H9 (cell line): ENCODE data around the gene GSTM1. TPM values are rescaled to one million over a fixed set of nuclear protein-coding genes. Genes with fewer than 3 reads are reported as not detected.

Experiments used
- DNase-seq: peaks from one replicate; pipeline ENCODE4 v3.0.0-alpha.2; 2017
- H2AFZ ChIP-seq: one replicate; pipeline ENCODE4 v1.6.1; 2013; ENCODE audit warnings: mild to moderate bottlenecking, low read length, control low read depth, moderate library complexity
- H2AK5ac ChIP-seq: 2 replicates; pipeline ENCODE4 v1.6.1; 2013; ENCODE audit warnings: low read length, control low read depth, mixed read lengths; ENCODE audit not compliant: insufficient read length
- H2BK120ac ChIP-seq: one replicate; pipeline ENCODE4 v1.6.1; 2013; ENCODE audit warnings: low read depth, mild to moderate bottlenecking, low read length, control low read depth, inconsistent platforms; ENCODE audit not compliant: poor library complexity, severe bottlenecking
- H2BK12ac ChIP-seq: 2 replicates; pipeline ENCODE4 v1.6.1; 2013; ENCODE audit warnings: low read length, control low read depth, mixed read lengths, low read depth; ENCODE audit not compliant: insufficient read length
- H2BK15ac ChIP-seq: 2 replicates; pipeline ENCODE4 v1.6.1; 2013; ENCODE audit warnings: low read depth, low read length, control low read depth
- H2BK20ac ChIP-seq: one replicate; pipeline ENCODE4 v1.6.1; 2013; ENCODE audit warnings: low read depth, mild to moderate bottlenecking, low read length, control low read depth, inconsistent platforms; ENCODE audit not compliant: poor library complexity, severe bottlenecking
- H2BK5ac ChIP-seq: 2 replicates; pipeline ENCODE4 v1.6.1; 2013; ENCODE audit warnings: low read length, control low read depth, mixed read lengths; ENCODE audit not compliant: insufficient read length
- H3K14ac ChIP-seq: 2 replicates; pipeline ENCODE4 v1.6.1; 2013; ENCODE audit warnings: low read length, control low read depth; ENCODE audit not compliant: insufficient read depth
- H3K18ac ChIP-seq: 2 replicates; pipeline ENCODE4 v1.6.1; 2013; ENCODE audit warnings: low read depth, mild to moderate bottlenecking, mixed read lengths, low read length, control low read depth; ENCODE audit not compliant: insufficient read length
- H3K23ac ChIP-seq: 2 replicates; pipeline ENCODE4 v1.6.1; 2013; ENCODE audit warnings: low read length, control low read depth, mixed read lengths, low read depth; ENCODE audit not compliant: insufficient read length
- H3K23me2 ChIP-seq: 2 replicates; pipeline ENCODE4 v1.6.1; 2013; ENCODE audit warnings: low read depth, mild to moderate bottlenecking, mixed read lengths, low read length, control low read depth; ENCODE audit not compliant: insufficient read length, poor library complexity, severe bottlenecking
- H3K27ac ChIP-seq: 2 replicates; pipeline ENCODE4 v1.5.1; 2013; ENCODE audit warnings: low read length, control low read depth, mixed read lengths, low read depth; ENCODE audit not compliant: insufficient read length
- H3K27me3 ChIP-seq: 2 replicates; pipeline ENCODE4 v1.6.1; 2013; ENCODE audit warnings: low read length, control low read depth, inconsistent platforms; ENCODE audit not compliant: insufficient read depth
- H3K4ac ChIP-seq: 2 replicates; pipeline ENCODE4 v1.6.1; 2013; ENCODE audit warnings: low read depth, mild to moderate bottlenecking, control low read depth, inconsistent platforms, low read length, moderate library complexity
- H3K4me1 ChIP-seq: 2 replicates; pipeline ENCODE4 v1.6.1; 2013; ENCODE audit warnings: low read length, control low read depth, inconsistent platforms; ENCODE audit not compliant: insufficient read depth
- H3K4me2 ChIP-seq: 2 replicates; pipeline ENCODE4 v1.6.1; 2013; ENCODE audit warnings: low read length, control low read depth, mixed read lengths; ENCODE audit not compliant: insufficient read length, insufficient read depth
- H3K56ac ChIP-seq: 2 replicates; pipeline ENCODE4 v1.6.1; 2013; ENCODE audit warnings: low read depth, mild to moderate bottlenecking, mixed read lengths, low read length, control low read depth; ENCODE audit not compliant: insufficient read length
- H3K79me1 ChIP-seq: 2 replicates; pipeline ENCODE4 v1.6.1; 2013; ENCODE audit warnings: low read depth, mild to moderate bottlenecking, moderate library complexity, low read length, control low read depth, inconsistent platforms; ENCODE audit not compliant: insufficient read depth, poor library complexity, severe bottlenecking
- H3K79me2 ChIP-seq: 2 replicates; pipeline ENCODE4 v1.6.1; 2013; ENCODE audit warnings: low read length, control low read depth, inconsistent platforms; ENCODE audit not compliant: insufficient read depth
- H3K9ac ChIP-seq: 2 replicates; pipeline ENCODE4 v1.6.1; 2013; ENCODE audit warnings: low read length, control low read depth, mixed read lengths; ENCODE audit not compliant: insufficient read length; ENCODE audit errors: extremely low read depth
- H3K9me3 ChIP-seq: one replicate; pipeline ENCODE4 v1.6.1; 2013; ENCODE audit warnings: low read depth, low read length, inconsistent platforms; ENCODE audit not compliant: control insufficient read depth
- H3T11ph ChIP-seq: one replicate; pipeline ENCODE4 v1.6.1; 2013; ENCODE audit warnings: mild to moderate bottlenecking, low read length, control low read depth, inconsistent platforms
- H4K20me1 ChIP-seq: one replicate; pipeline ENCODE4 v1.6.1; 2013; ENCODE audit not compliant: control insufficient read depth, insufficient read length, insufficient read depth
- H4K5ac ChIP-seq: 2 replicates; pipeline ENCODE4 v1.6.1; 2013; ENCODE audit warnings: low read depth, mild to moderate bottlenecking, mixed read lengths, low read length, control low read depth; ENCODE audit not compliant: insufficient read length
- H4K8ac ChIP-seq: replicated peaks from 2 replicates; pipeline ENCODE4 v1.6.1; 2013; ENCODE audit warnings: low read length, control low read depth, mixed read lengths, low read depth; ENCODE audit not compliant: insufficient read length
- H4K91ac ChIP-seq: 2 replicates; pipeline ENCODE4 v1.6.1; 2013; ENCODE audit warnings: low read depth, mild to moderate bottlenecking, moderate library complexity, mixed read lengths, low read length, control low read depth; ENCODE audit not compliant: insufficient read length
- H3K27ac Mint-ChIP-seq, 3 experiments: 2 replicates in 2 of 3; 3 replicates in 1 of 3; pipeline ENCODE4 v1.8.0; 2020 to 2021; ENCODE audit warnings: mixed read lengths in 3 of 3, mild to moderate bottlenecking in 1 of 3, moderate library complexity in 1 of 3
- H3K27me3 Mint-ChIP-seq: 2 replicates; pipeline ENCODE4 v1.8.0; 2021; ENCODE audit warnings: low read depth, mild to moderate bottlenecking, moderate library complexity, mixed read lengths
- H3K36me3 Mint-ChIP-seq, 3 experiments: 2 replicates in 2 of 3; 3 replicates in 1 of 3; pipeline ENCODE4 v1.8.0; 2020 to 2021; ENCODE audit warnings: low read depth in 3 of 3, mixed read lengths in 3 of 3; ENCODE audit not compliant: insufficient read depth in 1 of 3
- H3K4me1 Mint-ChIP-seq, 2 experiments: 2 replicates each; pipeline ENCODE4 v1.8.0; 2020; ENCODE audit warnings: mixed read lengths in 2 of 2
- H3K4me3 Mint-ChIP-seq, 2 experiments: 2 replicates in 1 of 2; 3 replicates in 1 of 2; pipeline ENCODE4 v1.8.0; 2020 to 2021; ENCODE audit warnings: mild to moderate bottlenecking in 2 of 2, mixed read lengths in 2 of 2, moderate library complexity in 1 of 2
- H3K9me3 Mint-ChIP-seq, 2 experiments: 2 replicates in 1 of 2; 3 replicates in 1 of 2; pipeline ENCODE4 v1.8.0; 2020; ENCODE audit warnings: mild to moderate bottlenecking in 2 of 2, mixed read lengths in 2 of 2, moderate library complexity in 1 of 2
- WGBS: extraction: QIAGEN DNeasy Blood & Tissue Kit; methylation state at CpG from one replicate; pipeline ENCODE4 v1.1.7; 2013; ENCODE audit warnings: missing lambda C conversion rate, low lambda C conversion rate, mixed read lengths; ENCODE audit not compliant: insufficient read length; ENCODE audit errors: extremely low coverage; 5-methylcytosine and 5-hydroxymethylcytosine counted together
- total RNA-seq: library from RNA; stranded (reverse); gene quantifications from 2 replicates; pipeline ENCODE4 v1.2.1, GENCODE V29; 2021
- TF ChIP-seq, protein P1 (sequence below): fragments of 200-600 bp; sonication (generic); conservative IDR thresholded peaks from 3 replicates; pipeline ENCODE4 v1.8.0; 2021; ENCODE audit warnings: antibody characterized with exemption, mild to moderate bottlenecking

GSTM1 gene
- total RNA-seq, 1 experiment from 2014 or later, result 19.5 TPM

DNA sequence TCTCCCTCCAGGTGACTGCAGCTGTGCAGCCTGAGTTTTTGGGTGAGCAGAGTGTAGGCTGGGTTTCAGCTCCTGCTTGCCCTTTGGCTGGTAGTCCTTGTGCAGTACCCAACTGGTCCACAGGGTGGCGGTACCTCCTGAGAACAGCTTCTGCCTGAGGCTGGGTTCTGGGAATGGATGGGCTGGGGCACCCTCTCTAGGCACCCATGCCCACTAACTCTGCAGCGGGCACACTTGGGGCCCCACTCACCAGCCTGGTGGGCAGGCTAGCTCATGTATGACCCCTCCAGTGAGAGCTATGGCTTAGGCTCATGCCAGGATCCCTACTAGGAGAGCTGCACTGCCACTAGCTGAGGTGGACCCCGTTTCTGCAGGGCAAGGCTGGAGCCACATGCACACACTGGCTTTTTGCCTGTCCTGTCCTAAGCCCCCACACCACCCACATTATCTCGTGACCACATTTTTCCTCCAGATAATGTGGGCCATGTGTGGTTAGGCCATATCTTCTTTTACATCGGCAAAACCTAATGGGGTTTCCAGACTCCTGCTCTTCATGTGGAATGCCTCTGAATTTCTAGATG, 47.2 kb upstream of the GSTM1 start:
- Histone ChIP-seq H2AFZ (no peak overlapping the region), H3K56ac (no peak overlapping the region), H3T11ph (no peak overlapping the region), H4K5ac (no peak overlapping the region), H3K4me2 (no peak overlapping the region), H2BK120ac (no peak overlapping the region), H4K20me1 (no peaks in the 10 kb centered on the region), H2AK5ac (no peak overlapping the region), H2BK5ac (no peak overlapping the region), H2BK20ac (no peak overlapping the region), H3K4me1 (peaks cover 7% of the 10 kb centered on the region; the same call in 1 of the 2 replicates), H3K27me3 (no peaks in the 10 kb centered on the region), H3K23me2 (no peaks in the 10 kb centered on the region), H3K18ac (no peak overlapping the region), H3K14ac (no peak overlapping the region), H3K23ac (no peak overlapping the region), H2BK15ac (no peak overlapping the region), H3K4ac (no peak overlapping the region), H3K9ac (no peak overlapping the region), H3K27ac (no peak overlapping the region), H4K8ac (no peak overlapping the region), H3K79me2 (no peaks in the 10 kb centered on the region), H3K79me1 (no peaks in the 10 kb centered on the region), H2BK12ac (no peak overlapping the region), H3K9me3 (no peaks in the 10 kb centered on the region), H4K91ac (no peak overlapping the region)
- Mint-ChIP-seq H3K27ac (peak overlapping the region in 1 of 3 experiments; percentile 60; a peak in 1 of 7 replicates), H3K36me3 (no peaks in the 10 kb centered on the region; a peak in 1 of 7 replicates), H3K4me3 (no peak overlapping the region), H3K4me1 (peaks cover 26 to 33% of the 10 kb centered on the region in 2 experiments), H3K27me3 (peaks cover 11% of the 10 kb centered on the region), H3K9me3 (peaks cover 0 to 1% of the 10 kb centered on the region in 2 experiments; a peak in 1 of 5 replicates)
- no CpG with 5 or more reads among the region's 5 CpGs for WGBS
- DNase-seq, result peak; percentile 88
- TF ChIP-seq, protein P1, sequence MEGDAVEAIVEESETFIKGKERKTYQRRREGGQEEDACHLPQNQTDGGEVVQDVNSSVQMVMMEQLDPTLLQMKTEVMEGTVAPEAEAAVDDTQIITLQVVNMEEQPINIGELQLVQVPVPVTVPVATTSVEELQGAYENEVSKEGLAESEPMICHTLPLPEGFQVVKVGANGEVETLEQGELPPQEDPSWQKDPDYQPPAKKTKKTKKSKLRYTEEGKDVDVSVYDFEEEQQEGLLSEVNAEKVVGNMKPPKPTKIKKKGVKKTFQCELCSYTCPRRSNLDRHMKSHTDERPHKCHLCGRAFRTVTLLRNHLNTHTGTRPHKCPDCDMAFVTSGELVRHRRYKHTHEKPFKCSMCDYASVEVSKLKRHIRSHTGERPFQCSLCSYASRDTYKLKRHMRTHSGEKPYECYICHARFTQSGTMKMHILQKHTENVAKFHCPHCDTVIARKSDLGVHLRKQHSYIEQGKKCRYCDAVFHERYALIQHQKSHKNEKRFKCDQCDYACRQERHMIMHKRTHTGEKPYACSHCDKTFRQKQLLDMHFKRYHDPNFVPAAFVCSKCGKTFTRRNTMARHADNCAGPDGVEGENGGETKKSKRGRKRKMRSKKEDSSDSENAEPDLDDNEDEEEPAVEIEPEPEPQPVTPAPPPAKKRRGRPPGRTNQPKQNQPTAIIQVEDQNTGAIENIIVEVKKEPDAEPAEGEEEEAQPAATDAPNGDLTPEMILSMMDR, result peak; percentile 93
